ENCODE data around the gene ISCA2.
"Not testable (repeated sequence)": the region's sequence is repeated elsewhere in the genome, so short reads cannot be mapped to it uniquely, and the experiment has no call there.

ISCA2 gene, protein sequence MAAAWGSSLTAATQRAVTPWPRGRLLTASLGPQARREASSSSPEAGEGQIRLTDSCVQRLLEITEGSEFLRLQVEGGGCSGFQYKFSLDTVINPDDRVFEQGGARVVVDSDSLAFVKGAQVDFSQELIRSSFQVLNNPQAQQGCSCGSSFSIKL

DNA sequence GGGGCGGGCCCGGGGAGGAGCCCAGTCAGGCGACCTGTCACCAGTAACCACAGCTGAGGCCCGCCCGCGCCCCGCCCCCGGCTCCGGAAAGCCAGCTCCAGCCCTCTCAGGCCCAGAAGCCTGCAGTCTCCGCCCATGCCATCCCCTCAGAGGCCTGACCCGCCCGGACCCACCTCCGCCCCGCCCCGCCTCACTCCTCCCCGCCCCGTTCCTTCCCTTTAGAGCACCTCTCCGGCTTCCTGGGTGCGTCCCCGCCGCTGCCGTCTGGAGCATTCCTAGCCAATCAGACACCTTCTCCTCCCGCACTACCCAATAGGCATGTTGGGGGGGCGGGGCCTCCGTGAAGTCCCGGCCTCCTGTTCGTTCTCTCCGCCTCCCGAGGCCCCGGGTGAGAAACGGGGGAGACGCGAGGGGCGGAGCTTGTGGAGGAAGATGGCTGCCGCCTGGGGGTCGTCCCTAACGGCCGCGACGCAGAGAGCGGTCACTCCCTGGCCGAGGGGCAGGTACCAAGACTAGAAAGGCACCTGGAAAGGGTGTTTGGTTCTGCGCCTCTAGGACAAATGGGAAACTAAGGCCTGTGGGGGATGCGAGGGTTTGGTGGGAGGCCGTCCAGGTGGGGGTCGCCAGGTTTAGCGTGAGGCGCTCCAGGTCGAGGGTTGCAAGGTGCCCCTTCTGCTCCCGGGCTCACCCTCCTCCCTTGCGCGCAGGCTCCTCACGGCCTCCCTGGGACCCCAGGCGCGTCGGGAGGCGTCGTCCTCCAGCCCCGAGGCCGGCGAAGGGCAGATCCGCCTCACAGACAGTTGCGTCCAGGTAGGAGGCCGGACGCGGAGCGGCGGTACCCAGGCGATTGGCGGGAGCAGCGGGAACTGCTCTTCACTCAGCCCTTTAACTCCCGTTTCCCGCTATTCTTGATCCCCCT, at the start of gene ISCA2:
Gene ISCA2 (plus strand): TSS at position 423 of the 919 bp plus-strand sequence. CDS start 10 bp downstream, at position 433.
- peak within 1 kb of the TSS; percentile 94 for H3K27ac ChIP-seq

DNA sequence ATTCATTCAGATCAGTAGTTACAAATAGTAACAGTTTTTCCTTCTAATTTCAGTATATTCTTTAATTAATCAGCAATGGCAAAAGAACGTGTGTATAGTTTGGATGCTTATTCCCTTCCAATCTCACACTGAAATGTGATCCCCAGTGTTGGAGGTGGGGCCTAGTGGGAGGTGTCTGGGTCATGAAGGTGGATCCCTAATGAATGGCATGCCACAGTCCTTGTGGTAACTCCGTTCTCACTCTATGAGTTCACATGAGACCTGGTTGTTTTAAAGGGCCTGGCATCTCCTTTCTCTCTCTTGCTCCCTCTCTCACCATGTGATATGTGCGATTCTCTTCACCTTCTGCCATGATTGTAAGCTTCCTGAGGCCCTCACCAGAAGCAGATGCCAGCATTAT, 48.7 kb upstream of the ISCA2 start:
- no peak for TF ChIP-seq ZFX (IDR thresholded peaks at IDR 0.05)
- TF ChIP-seq, protein P1, sequence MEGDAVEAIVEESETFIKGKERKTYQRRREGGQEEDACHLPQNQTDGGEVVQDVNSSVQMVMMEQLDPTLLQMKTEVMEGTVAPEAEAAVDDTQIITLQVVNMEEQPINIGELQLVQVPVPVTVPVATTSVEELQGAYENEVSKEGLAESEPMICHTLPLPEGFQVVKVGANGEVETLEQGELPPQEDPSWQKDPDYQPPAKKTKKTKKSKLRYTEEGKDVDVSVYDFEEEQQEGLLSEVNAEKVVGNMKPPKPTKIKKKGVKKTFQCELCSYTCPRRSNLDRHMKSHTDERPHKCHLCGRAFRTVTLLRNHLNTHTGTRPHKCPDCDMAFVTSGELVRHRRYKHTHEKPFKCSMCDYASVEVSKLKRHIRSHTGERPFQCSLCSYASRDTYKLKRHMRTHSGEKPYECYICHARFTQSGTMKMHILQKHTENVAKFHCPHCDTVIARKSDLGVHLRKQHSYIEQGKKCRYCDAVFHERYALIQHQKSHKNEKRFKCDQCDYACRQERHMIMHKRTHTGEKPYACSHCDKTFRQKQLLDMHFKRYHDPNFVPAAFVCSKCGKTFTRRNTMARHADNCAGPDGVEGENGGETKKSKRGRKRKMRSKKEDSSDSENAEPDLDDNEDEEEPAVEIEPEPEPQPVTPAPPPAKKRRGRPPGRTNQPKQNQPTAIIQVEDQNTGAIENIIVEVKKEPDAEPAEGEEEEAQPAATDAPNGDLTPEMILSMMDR (conservative IDR thresholded peaks at IDR 0.05), result no peak

More for the DNA sequence above, at the start of gene ISCA2:
- TF ChIP-seq, protein P1 (conservative IDR thresholded peaks at IDR 0.05), result no peak
- TF ChIP-seq ZFX (IDR thresholded peaks at IDR 0.05), result peak; percentile 68

DNA sequence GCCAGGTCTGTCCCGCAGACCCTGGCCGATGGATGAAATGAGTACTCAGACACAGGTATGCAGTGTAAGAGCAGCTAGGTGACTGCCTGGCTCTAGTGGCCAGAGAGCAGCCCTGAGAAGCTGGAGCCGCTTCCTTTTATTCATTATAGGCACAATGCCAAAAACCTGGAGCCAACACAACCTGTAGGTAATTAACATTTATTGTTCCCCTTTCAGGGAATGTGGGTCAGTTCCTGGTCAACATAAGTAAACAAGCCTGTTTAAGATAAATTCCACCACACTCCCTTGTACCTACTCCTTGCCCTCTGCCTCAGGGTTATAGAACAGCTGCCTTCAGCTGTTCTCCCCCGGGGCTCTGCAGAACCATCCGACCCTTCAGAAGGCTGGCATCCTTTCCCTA, 39.2 kb upstream of the ISCA2 start:
- H3K27ac ChIP-seq, result not testable (repeated sequence)

More for the DNA sequence above, 48.7 kb upstream of the ISCA2 start:
- no peak overlapping the region for H3K27ac ChIP-seq

DNA sequence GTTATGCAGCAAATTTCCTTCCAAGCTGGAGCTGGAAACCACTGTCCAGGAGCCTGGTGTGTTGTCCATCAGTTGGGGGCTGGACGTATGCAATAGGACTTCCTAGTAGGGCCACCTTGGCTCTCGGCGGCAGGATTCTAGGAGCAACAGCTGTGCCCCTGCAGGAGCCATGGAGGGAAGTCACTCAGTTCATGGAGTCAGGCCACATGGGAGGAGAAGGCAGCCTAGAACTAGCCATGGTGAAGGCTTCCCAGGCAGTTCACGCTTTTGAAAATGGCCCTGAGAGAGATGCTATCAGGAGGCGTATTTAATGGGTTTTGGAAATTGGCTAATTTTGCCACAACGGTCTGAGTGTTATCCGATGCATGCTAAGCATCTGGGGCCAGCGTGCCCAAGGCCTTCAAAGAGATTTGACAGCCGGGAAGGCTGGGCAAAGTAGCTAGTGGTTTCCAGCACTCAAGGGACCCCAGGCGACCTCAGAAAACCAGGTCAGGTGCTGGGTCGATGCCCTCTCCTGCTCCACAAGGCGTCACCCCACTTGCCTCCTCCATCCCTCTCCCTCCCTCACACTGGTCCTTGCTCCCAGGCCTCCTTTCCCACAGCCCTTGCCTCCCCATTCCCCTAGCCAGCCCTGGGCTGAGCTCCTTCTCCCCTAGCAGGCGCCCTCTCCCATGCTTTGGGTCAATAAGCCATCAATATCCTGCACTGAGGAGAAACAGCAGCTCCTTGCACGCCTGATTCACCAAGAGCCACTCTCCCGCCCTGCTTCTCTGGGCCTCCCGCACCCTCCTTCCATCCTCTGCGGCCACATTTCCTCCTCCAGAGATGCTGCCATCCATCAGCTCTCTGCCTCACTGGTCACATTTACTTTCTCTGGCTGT, 36.6 kb upstream of the ISCA2 start:
- H3K27ac ChIP-seq, result no peak overlapping the region
- TF ChIP-seq, protein P1 (conservative IDR thresholded peaks at IDR 0.05), result no peak
- no peak for TF ChIP-seq ZFX (IDR thresholded peaks at IDR 0.05)

DNA sequence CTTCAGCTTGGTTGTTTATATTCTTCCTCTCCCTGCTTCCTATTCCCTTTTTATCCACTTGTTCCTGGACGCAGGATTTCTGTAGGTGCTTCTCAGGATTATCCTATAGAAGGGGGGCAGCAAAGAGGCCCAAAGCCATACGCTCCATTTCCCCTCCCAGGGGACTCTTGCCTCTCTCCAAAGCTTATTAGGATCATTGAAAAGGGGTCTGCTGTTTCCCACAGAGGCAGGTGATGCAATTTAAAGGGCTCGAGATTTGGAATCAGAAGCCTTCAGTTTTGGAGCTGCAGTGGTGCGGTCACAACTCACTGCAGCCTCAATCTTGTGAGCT, 36.0 kb upstream of the ISCA2 start:
- no peak overlapping the region for H3K27ac ChIP-seq
- no peak for TF ChIP-seq ZFX (IDR thresholded peaks at IDR 0.05)
- TF ChIP-seq, protein P1 (conservative IDR thresholded peaks at IDR 0.05), result no peak

DNA sequence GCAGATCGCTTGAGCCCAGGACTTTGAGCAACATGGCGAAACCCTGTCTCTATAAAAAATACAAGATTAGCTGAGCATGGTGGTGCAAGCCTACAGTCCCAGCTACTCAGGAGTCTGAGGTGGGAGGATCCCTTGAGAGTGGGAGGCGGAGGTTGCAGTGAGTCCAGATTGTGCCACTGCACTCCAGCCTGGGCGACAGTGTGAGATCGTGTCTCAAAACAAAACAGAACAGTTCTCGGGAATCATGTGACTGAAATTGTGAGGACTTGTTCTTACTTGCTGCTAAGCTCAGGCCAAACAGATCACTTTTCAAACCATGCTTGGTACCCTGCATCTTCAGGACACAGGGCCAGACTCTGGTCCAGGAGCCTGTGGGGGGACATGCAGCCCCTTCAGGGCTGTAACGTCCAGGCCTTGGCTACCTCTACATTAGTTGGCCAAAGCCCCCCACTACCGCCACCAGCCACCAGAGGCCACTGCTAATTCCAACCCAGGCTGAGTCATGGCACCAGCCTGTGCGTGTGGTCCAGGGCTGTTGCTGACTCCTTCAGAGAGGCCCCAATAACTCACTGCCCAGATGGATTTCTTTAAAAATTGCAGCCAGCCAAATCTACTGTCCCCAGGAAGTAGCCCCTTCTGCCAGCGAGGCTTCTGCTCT, 34.1 kb upstream of the ISCA2 start:
- no peak for TF ChIP-seq ZFX (IDR thresholded peaks at IDR 0.05)
- TF ChIP-seq, protein P1 (conservative IDR thresholded peaks at IDR 0.05), result no peak; the same call in 1 of the 2 replicates
- no peak overlapping the region for H3K27ac ChIP-seq

DNA sequence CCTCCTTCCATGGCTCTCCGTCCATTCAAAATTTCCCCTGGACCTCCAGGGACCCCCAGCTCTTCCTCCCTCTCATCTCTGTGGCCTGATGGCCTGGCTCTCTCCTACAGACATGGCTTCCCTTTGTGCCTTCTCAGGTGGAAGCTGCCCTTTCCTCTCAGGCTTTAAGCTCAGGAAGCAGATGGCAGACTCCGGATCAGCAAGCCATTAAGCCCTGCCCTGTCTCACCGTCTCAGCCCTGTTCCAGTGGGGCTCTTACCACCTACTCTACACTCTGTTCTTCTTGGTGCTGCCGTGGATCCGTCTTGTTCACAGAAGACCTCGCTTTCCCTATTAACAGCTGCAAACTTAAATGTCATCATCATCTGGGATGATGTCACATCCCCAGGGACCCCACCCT, 33.6 kb upstream of the ISCA2 start:
- no peak overlapping the region for H3K27ac ChIP-seq
- TF ChIP-seq, protein P1 (conservative IDR thresholded peaks at IDR 0.05), result no peak
- no peak for TF ChIP-seq ZFX (IDR thresholded peaks at IDR 0.05)

Data from C4-2B (cell line).